A549 (cell line): ENCODE data around the gene XPR1.

Experiments used
- NFE2L2 ChIP-seq: fragments of 150-350 bp; conservative IDR thresholded peaks from 2 replicates; pipeline ENCODE4 v1.6.1; 2014; ENCODE audit warnings: low read length
- RAD21 ChIP-seq, 2 experiments: fragments of >200 bp in 1 of 2; sonication (Bioruptor Twin) in 1 of 2; formaldehyde crosslinking in 1 of 2; IDR thresholded peaks in 1 of 2; conservative IDR thresholded peaks in 1 of 2; 2 replicates in 1 of 2; 3 replicates in 1 of 2; pipeline ENCODE4 v1.6.1; 2012 to 2018; ENCODE audit warnings: inconsistent platforms in 1 of 2
- TF ChIP-seq, protein P1 (sequence below): fragments of 200-600 bp; sonication (generic); IDR thresholded peaks from 2 replicates; pipeline ENCODE4 v1.6.1; 2016; ENCODE audit warnings: antibody characterized with exemption, mild to moderate bottlenecking, moderate library complexity
- TF ChIP-seq, protein P2 (sequence below): fragments of >200 bp; sonication (Bioruptor Twin); formaldehyde crosslinking; IDR thresholded peaks from 3 replicates; pipeline ENCODE4 v1.5.1; 2016

GRCh38 chr1:180734366-180734765 lies 102.5 kb downstream of the XPR1 start:
- TF ChIP-seq RAD21 (conservative IDR thresholded peaks at IDR 0.05 in 1 of 2, IDR thresholded peaks at IDR 0.05 in 1 of 2) (no peak), NFE2L2 (no peak)
- TF ChIP-seq, protein P1, sequence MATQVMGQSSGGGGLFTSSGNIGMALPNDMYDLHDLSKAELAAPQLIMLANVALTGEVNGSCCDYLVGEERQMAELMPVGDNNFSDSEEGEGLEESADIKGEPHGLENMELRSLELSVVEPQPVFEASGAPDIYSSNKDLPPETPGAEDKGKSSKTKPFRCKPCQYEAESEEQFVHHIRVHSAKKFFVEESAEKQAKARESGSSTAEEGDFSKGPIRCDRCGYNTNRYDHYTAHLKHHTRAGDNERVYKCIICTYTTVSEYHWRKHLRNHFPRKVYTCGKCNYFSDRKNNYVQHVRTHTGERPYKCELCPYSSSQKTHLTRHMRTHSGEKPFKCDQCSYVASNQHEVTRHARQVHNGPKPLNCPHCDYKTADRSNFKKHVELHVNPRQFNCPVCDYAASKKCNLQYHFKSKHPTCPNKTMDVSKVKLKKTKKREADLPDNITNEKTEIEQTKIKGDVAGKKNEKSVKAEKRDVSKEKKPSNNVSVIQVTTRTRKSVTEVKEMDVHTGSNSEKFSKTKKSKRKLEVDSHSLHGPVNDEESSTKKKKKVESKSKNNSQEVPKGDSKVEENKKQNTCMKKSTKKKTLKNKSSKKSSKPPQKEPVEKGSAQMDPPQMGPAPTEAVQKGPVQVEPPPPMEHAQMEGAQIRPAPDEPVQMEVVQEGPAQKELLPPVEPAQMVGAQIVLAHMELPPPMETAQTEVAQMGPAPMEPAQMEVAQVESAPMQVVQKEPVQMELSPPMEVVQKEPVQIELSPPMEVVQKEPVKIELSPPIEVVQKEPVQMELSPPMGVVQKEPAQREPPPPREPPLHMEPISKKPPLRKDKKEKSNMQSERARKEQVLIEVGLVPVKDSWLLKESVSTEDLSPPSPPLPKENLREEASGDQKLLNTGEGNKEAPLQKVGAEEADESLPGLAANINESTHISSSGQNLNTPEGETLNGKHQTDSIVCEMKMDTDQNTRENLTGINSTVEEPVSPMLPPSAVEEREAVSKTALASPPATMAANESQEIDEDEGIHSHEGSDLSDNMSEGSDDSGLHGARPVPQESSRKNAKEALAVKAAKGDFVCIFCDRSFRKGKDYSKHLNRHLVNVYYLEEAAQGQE: no peak
- TF ChIP-seq, protein P2, sequence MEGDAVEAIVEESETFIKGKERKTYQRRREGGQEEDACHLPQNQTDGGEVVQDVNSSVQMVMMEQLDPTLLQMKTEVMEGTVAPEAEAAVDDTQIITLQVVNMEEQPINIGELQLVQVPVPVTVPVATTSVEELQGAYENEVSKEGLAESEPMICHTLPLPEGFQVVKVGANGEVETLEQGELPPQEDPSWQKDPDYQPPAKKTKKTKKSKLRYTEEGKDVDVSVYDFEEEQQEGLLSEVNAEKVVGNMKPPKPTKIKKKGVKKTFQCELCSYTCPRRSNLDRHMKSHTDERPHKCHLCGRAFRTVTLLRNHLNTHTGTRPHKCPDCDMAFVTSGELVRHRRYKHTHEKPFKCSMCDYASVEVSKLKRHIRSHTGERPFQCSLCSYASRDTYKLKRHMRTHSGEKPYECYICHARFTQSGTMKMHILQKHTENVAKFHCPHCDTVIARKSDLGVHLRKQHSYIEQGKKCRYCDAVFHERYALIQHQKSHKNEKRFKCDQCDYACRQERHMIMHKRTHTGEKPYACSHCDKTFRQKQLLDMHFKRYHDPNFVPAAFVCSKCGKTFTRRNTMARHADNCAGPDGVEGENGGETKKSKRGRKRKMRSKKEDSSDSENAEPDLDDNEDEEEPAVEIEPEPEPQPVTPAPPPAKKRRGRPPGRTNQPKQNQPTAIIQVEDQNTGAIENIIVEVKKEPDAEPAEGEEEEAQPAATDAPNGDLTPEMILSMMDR: no peak
